Endothelial cell of umbilical vein (primary cell): ENCODE results near the gene COMMD7.

Experiments used
- EZH2 ChIP-seq: IDR thresholded peaks from 2 replicates; pipeline ENCODE4 v1.6.1; 2012; ENCODE audit warnings: borderline replicate concordance, low read depth, mild to moderate bottlenecking, moderate library complexity, low read length, inconsistent platforms; ENCODE audit not compliant: severe bottlenecking
- JUN ChIP-seq: IDR thresholded peaks from 2 replicates; pipeline ENCODE4 v1.6.1; 2011; ENCODE audit warnings: borderline replicate concordance, low read depth; ENCODE audit not compliant: insufficient read length, insufficient read depth
- MYC ChIP-seq: IDR thresholded peaks from one replicate; pipeline ENCODE4 v1.6.1; 2011; ENCODE audit warnings: mild to moderate bottlenecking, low read depth, low read length
- POLR2AphosphoS5 ChIP-seq: IDR thresholded peaks from 2 replicates; pipeline ENCODE4 v1.6.1; 2012; ENCODE audit warnings: low read depth, mild to moderate bottlenecking, control low read depth, low read length, moderate library complexity; ENCODE audit not compliant: insufficient read depth
- TF ChIP-seq, protein P1 (sequence below), 2 donors: IDR thresholded peaks; 1 replicate in 1 of 2; 2 replicates in 1 of 2; pipeline ENCODE4 v1.5.1; 2011; ENCODE audit warnings: low read length in 2 of 2, mild to moderate bottlenecking in 2 of 2, moderate library complexity in 2 of 2, control low read depth in 1 of 2, inconsistent platforms in 1 of 2, low read depth in 1 of 2; ENCODE audit not compliant: insufficient read depth in 1 of 2; ENCODE audit errors: extremely low read depth in 1 of 2

DNA sequence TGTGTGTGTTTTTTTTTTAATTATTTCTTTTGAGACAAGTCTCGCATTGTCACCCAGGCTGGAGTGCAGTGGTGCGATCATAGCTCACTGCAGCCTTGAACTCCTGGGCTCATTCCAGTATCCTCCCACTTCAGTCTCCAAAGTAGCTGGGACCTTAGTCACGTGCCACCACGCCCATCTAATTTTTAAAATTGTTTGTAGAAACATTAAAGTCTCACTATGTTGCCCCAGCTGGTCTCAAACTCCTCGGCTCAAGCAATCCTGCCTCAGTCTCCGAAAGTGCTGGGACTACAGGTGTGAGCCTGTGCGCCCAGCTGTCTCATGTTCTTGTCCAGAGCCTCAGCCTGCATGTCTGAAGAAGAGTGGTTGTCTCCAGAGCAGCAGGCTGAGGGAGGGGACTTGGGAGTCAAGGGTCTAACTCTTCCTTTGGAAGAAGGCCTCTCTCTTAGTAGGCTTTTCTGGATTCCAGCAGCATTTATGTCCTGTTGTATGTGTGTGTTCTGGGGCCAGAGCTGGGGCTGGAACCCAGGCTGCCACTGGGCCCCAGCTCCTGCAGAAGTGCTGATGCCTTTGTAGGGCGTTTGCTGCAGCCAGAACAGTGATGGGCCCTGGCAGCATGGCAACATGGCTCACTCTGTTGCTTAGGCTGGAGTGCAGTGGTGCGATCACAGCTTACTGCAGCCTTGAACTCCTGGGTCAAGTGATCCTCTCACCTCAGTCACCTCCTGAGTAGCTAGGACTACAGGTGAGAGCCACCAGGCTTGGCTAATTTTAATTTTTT, 24.3 kb upstream of the COMMD7 start:
- TF ChIP-seq, protein P1, sequence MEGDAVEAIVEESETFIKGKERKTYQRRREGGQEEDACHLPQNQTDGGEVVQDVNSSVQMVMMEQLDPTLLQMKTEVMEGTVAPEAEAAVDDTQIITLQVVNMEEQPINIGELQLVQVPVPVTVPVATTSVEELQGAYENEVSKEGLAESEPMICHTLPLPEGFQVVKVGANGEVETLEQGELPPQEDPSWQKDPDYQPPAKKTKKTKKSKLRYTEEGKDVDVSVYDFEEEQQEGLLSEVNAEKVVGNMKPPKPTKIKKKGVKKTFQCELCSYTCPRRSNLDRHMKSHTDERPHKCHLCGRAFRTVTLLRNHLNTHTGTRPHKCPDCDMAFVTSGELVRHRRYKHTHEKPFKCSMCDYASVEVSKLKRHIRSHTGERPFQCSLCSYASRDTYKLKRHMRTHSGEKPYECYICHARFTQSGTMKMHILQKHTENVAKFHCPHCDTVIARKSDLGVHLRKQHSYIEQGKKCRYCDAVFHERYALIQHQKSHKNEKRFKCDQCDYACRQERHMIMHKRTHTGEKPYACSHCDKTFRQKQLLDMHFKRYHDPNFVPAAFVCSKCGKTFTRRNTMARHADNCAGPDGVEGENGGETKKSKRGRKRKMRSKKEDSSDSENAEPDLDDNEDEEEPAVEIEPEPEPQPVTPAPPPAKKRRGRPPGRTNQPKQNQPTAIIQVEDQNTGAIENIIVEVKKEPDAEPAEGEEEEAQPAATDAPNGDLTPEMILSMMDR (IDR thresholded peaks at IDR 0.05; ENCODE audit: extremely low read depth in 1 of 2, insufficient read depth in 1 of 2, low read depth in 1 of 2, low read length in 2 of 2): no peak
- TF ChIP-seq EZH2 (no peak), MYC (no peak), JUN (no peak), POLR2AphosphoS5 (no peak)
